GM21526 (cell line): ENCODE measurements around the gene EPYC.

ENCODE experiments used
- ATAC-seq: cut with Tn5 transposase; IDR thresholded peaks from one replicate; pipeline ENCODE4 v1.9.1; 2021; ENCODE audit warnings: moderate library complexity; ENCODE audit not compliant: unreplicated experiment, low FRiP score

Gene EPYC

GRCh38 chr12:90916516-90916915 lies 88.3 kb downstream of the EPYC start:
- no peak for ATAC-seq

- ATAC-seq, result no peak
Observed at GRCh38 chr12:90915353-90915752, 89.4 kb downstream of the EPYC start.
